Cardiac fibroblast (primary cell): ENCODE data around the gene FA2H.

ENCODE experiments used
- DNase-seq, 2 donors: peaks; one replicate each; pipeline versions ENCODE4 v3.0.0 to v3.0.0-alpha.2; 2010; ENCODE audit warnings: low read depth in 2 of 2
- H3K4me3 ChIP-seq, 2 donors: replicated peaks in 1 of 2; 1 replicate in 1 of 2; 2 replicates in 1 of 2; pipeline ENCODE4 v1.5.1; 2011; ENCODE audit warnings: low read depth in 2 of 2, low read length in 2 of 2, mild to moderate bottlenecking in 2 of 2, moderate library complexity in 1 of 2
- CTCF ChIP-seq: IDR thresholded peaks from one replicate; pipeline ENCODE4 v1.5.1; 2011; ENCODE audit warnings: low read depth, mild to moderate bottlenecking, low read length, inconsistent platforms

FA2H gene

GRCh38 chr16:74711938-74712337 lies 62.7 kb downstream of the FA2H start:
- no peak for DNase-seq
- TF ChIP-seq CTCF: no peak
- no peak overlapping the region for H3K4me3 ChIP-seq

- H3K4me3 ChIP-seq: no peak overlapping the region
- TF ChIP-seq CTCF: no peak
- no peak for DNase-seq
These were observed 64.2 kb downstream of the FA2H start for GRCh38 chr16:74710401-74710800.

GRCh38 chr16:74709441-74709877 lies 65.2 kb downstream of the FA2H start:
- DNase-seq: peak; percentile 81 to 85
- H3K4me3 ChIP-seq: no peak overlapping the region
- TF ChIP-seq CTCF: peak; percentile 94

GRCh38 chr16:74700438-74701225 lies 74.0 kb downstream of the FA2H start, which contains the start of gene MLKL:
Gene MLKL (minus strand): TSS chr16:74700862. CDS start chr16:74695757, 5,105 bp downstream.
- DNase-seq: peak; percentile 60 to 64
- peak within 1 kb of the TSS; percentile 92 for H3K4me3 ChIP-seq
- no peak for TF ChIP-seq CTCF

GRCh38 chr16:74700116-74700437 lies 74.5 kb downstream of the FA2H start:
- TF ChIP-seq CTCF: no peak
- H3K4me3 ChIP-seq: peak overlapping the region; percentile 92
- peak; percentile 18 to 21 for DNase-seq

GRCh38 chr16:74699666-74700065 lies 75.0 kb downstream of the FA2H start:
- TF ChIP-seq CTCF: no peak
- no peak for DNase-seq
- peak overlapping the region; percentile 92 for H3K4me3 ChIP-seq
